Measurements from ENCODE around the gene ZNF775.

Gene ZNF775

DNA sequence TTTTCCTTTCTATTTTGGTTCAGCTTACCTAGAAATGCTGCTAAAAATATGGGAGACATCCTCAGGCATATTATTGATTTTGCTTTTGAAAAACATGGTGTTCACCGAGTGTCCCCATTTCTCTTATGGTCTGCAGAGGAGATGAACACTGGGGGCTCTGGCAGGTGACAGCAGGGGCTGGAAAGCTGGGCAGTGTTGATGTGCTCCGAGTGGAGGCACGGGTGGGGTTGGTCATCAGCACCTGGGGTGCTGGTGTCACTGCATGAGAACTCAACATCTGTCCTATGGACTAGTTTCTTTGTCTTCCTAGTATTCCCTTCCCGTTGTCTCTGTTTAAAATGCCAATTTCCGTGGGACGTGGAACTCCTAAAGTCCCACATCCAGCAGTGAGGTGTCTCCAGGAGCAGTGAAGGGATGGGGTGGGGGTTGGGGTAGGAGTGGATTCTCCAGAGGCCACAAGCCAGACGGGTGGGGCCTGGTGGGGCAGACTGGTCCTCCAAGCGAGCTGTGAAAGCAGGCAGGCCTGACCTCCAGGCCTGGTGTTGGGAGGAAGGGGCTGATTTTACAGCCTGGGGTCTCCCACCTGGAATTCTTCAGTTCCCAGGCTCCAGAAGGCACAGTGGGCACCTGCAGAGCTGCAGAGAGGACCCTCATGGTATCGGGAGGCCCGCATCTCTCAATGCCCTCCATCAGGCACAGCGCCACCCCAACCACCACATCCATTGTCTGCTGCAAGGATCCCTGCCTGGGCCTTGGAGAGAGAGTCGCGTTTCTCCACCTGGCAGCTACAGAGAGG, 24.4 kb downstream of the ZNF775 start:
- ATAC-seq, result no peak
- TF ChIP-seq, protein P1, sequence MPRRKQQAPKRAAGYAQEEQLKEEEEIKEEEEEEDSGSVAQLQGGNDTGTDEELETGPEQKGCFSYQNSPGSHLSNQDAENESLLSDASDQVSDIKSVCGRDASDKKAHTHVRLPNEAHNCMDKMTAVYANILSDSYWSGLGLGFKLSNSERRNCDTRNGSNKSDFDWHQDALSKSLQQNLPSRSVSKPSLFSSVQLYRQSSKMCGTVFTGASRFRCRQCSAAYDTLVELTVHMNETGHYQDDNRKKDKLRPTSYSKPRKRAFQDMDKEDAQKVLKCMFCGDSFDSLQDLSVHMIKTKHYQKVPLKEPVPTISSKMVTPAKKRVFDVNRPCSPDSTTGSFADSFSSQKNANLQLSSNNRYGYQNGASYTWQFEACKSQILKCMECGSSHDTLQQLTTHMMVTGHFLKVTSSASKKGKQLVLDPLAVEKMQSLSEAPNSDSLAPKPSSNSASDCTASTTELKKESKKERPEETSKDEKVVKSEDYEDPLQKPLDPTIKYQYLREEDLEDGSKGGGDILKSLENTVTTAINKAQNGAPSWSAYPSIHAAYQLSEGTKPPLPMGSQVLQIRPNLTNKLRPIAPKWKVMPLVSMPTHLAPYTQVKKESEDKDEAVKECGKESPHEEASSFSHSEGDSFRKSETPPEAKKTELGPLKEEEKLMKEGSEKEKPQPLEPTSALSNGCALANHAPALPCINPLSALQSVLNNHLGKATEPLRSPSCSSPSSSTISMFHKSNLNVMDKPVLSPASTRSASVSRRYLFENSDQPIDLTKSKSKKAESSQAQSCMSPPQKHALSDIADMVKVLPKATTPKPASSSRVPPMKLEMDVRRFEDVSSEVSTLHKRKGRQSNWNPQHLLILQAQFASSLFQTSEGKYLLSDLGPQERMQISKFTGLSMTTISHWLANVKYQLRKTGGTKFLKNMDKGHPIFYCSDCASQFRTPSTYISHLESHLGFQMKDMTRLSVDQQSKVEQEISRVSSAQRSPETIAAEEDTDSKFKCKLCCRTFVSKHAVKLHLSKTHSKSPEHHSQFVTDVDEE (CRISPR knock-in tag; IDR thresholded peaks at IDR 0.05), result no peak
- TF ChIP-seq ISL1 (CRISPR knock-in tag; IDR thresholded peaks at IDR 0.05) (no peak), ZFP3 (CRISPR knock-in tag; IDR thresholded peaks at IDR 0.05) (no peak), PPARA (CRISPR knock-in tag; IDR thresholded peaks at IDR 0.05; ENCODE audit: borderline replicate concordance) (no peak), RARB (CRISPR knock-in tag; IDR thresholded peaks at IDR 0.05) (no peak)

DNA sequence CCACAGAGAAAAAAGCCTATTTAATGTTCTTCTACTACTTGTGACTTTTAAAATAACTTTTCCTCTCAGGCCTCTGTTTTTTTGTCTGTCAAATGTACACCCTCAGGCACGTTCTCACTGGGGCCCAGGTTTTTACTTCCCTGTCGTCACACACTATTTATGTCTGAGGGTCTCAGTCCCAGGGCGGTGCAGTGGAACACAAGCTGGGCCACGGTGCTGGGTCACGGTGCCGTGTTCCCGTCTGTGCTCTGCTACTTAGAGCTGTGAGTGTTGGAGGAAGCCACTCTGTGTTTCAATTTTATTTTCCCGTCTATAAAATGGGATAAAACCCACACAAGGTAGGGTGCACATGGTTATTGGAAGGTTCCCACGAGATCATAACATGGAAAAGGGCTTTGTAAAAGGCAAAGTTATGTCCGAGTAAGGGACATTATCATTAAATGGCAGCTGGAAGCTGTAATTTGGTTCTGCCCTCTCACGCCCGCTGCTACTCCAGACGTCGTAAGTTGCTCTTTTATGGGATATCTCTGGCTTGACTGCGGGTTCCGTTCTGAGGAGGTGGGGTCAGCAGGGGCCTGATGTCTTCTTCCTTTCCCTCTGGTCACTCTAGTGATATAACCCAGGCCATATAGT, 25.2 kb downstream of the ZNF775 start:
- ATAC-seq, result no peak
- no peak for TF ChIP-seq ISL1 (CRISPR knock-in tag; IDR thresholded peaks at IDR 0.05)
- TF ChIP-seq, protein P2, sequence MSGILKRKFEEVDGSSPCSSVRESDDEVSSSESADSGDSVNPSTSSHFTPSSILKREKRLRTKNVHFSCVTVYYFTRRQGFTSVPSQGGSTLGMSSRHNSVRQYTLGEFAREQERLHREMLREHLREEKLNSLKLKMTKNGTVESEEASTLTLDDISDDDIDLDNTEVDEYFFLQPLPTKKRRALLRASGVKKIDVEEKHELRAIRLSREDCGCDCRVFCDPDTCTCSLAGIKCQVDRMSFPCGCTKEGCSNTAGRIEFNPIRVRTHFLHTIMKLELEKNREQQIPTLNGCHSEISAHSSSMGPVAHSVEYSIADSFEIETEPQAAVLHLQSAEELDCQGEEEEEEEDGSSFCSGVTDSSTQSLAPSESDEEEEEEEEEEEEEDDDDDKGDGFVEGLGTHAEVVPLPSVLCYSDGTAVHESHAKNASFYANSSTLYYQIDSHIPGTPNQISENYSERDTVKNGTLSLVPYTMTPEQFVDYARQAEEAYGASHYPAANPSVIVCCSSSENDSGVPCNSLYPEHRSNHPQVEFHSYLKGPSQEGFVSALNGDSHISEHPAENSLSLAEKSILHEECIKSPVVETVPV (CRISPR knock-in tag; IDR thresholded peaks at IDR 0.05), result no peak
- TF ChIP-seq GLIS3 (CRISPR knock-in tag; IDR thresholded peaks at IDR 0.05), result no peak
- TF ChIP-seq, protein P3, sequence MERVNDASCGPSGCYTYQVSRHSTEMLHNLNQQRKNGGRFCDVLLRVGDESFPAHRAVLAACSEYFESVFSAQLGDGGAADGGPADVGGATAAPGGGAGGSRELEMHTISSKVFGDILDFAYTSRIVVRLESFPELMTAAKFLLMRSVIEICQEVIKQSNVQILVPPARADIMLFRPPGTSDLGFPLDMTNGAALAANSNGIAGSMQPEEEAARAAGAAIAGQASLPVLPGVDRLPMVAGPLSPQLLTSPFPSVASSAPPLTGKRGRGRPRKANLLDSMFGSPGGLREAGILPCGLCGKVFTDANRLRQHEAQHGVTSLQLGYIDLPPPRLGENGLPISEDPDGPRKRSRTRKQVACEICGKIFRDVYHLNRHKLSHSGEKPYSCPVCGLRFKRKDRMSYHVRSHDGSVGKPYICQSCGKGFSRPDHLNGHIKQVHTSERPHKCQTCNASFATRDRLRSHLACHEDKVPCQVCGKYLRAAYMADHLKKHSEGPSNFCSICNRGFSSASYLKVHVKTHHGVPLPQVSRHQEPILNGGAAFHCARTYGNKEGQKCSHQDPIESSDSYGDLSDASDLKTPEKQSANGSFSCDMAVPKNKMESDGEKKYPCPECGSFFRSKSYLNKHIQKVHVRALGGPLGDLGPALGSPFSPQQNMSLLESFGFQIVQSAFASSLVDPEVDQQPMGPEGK (CRISPR knock-in tag; IDR thresholded peaks at IDR 0.05; ENCODE audit: borderline replicate concordance), result no peak
- no peak for TF ChIP-seq PPARA (CRISPR knock-in tag; IDR thresholded peaks at IDR 0.05; ENCODE audit: borderline replicate concordance)
- TF ChIP-seq, protein P4, sequence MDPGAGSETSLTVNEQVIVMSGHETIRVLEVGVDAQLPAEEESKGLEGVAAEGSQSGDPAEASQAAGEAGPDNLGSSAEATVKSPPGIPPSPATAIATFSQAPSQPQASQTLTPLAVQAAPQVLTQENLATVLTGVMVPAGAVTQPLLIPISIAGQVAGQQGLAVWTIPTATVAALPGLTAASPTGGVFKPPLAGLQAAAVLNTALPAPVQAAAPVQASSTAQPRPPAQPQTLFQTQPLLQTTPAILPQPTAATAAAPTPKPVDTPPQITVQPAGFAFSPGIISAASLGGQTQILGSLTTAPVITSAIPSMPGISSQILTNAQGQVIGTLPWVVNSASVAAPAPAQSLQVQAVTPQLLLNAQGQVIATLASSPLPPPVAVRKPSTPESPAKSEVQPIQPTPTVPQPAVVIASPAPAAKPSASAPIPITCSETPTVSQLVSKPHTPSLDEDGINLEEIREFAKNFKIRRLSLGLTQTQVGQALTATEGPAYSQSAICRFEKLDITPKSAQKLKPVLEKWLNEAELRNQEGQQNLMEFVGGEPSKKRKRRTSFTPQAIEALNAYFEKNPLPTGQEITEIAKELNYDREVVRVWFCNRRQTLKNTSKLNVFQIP (CRISPR knock-in tag; IDR thresholded peaks at IDR 0.05; ENCODE audit: borderline replicate concordance, low read depth), result no peak
- TF ChIP-seq RARB (CRISPR knock-in tag; IDR thresholded peaks at IDR 0.05), result no peak
- no peak for TF ChIP-seq ZFP3 (CRISPR knock-in tag; IDR thresholded peaks at IDR 0.05)
- TF ChIP-seq ESRRG (CRISPR knock-in tag; IDR thresholded peaks at IDR 0.05), result no peak
- no peak for TF ChIP-seq ARNTL (CRISPR knock-in tag; IDR thresholded peaks at IDR 0.05; ENCODE audit: borderline replicate concordance, low read depth)
- TF ChIP-seq SNAI2 (CRISPR knock-in tag; IDR thresholded peaks at IDR 0.05), result no peak
- TF ChIP-seq ZC3H10 (CRISPR knock-in tag; IDR thresholded peaks at IDR 0.05), result no peak
- no peak for TF ChIP-seq CSDC2 (CRISPR knock-in tag; IDR thresholded peaks at IDR 0.05)
- TF ChIP-seq ZFP30 (CRISPR knock-in tag; IDR thresholded peaks at IDR 0.05), result no peak
- no peak for TF ChIP-seq ZNF70 (CRISPR knock-in tag; IDR thresholded peaks at IDR 0.05)
- TF ChIP-seq ZNF8 (CRISPR knock-in tag; IDR thresholded peaks at IDR 0.05), result no peak
- TF ChIP-seq OSR1 (CRISPR knock-in tag; IDR thresholded peaks at IDR 0.05), result no peak
- no peak for TF ChIP-seq TOX (CRISPR knock-in tag; IDR thresholded peaks at IDR 0.05; ENCODE audit: borderline replicate concordance)
- no peak for TF ChIP-seq BACH2 (CRISPR knock-in tag; IDR thresholded peaks at IDR 0.05; ENCODE audit: borderline replicate concordance)

DNA sequence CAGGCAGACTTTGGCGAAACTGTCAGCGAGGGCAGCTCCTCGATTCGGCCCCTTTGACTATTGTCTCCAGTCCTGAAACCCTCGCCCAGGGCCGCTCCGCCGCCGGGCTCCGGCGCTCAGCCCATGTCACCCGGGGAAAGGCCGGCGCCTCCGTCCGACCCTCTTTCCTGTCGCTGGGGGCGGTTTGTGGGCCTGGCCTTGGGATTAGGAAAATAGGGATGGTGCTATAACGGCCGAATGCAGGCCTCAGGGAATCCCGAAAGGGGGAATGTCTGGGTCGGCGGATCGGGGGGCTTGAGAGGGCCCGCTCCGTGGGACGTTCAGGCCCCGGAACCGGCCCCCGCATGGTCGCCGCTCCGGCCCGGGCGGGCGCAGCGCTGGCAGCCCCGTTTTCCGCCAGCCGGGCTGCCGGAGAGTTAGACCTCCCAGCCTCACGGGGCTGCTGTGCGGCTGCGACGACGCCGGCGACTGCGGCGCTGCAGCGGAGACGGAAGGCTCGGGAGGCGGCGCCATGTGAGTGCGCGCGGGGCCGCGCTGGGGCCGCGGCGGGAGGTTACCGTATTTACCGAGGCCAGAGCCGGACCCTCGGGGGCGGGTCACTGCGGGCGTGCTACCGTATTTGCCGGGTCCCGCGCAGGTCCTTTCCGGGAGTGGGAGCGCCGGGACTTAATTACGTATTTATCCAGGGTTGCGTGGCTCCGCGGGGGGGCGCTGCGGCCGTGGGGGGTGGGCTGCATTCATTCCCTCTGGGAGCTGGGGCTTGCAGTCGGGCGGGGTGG, 25.9 kb downstream of the ZNF775 start:
- peak; percentile 93 for ATAC-seq
- TF ChIP-seq, protein P5, sequence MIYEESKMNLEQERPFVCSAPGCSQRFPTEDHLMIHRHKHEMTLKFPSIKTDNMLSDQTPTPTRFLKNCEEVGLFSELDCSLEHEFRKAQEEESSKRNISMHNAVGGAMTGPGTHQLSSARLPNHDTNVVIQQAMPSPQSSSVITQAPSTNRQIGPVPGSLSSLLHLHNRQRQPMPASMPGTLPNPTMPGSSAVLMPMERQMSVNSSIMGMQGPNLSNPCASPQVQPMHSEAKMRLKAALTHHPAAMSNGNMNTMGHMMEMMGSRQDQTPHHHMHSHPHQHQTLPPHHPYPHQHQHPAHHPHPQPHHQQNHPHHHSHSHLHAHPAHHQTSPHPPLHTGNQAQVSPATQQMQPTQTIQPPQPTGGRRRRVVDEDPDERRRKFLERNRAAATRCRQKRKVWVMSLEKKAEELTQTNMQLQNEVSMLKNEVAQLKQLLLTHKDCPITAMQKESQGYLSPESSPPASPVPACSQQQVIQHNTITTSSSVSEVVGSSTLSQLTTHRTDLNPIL (CRISPR knock-in tag; IDR thresholded peaks at IDR 0.05; ENCODE audit: low read depth), result no peak
- TF ChIP-seq ZC3H10 (CRISPR knock-in tag; IDR thresholded peaks at IDR 0.05), result no peak
- TF ChIP-seq, protein P1 (CRISPR knock-in tag; IDR thresholded peaks at IDR 0.05), result peak; percentile 66; the same call in 1 of the 2 replicates
- TF ChIP-seq, protein P3 (CRISPR knock-in tag; IDR thresholded peaks at IDR 0.05; ENCODE audit: borderline replicate concordance), result no peak
- TF ChIP-seq ESRRG (CRISPR knock-in tag; IDR thresholded peaks at IDR 0.05), result no peak
- TF ChIP-seq BACH2 (CRISPR knock-in tag; IDR thresholded peaks at IDR 0.05; ENCODE audit: borderline replicate concordance), result no peak
- TF ChIP-seq ZNF8 (CRISPR knock-in tag; IDR thresholded peaks at IDR 0.05), result no peak
